ES-I3 (cell line): ENCODE measurements around the gene SLCO4A1.

Source experiments
- H3K36me3 ChIP-seq: 2 replicates; pipeline ENCODE4 v1.6.1; 2013; ENCODE audit warnings: mild to moderate bottlenecking, low read length, control low read depth, moderate library complexity; ENCODE audit not compliant: insufficient read depth
- H3K4me1 ChIP-seq: 2 replicates; pipeline ENCODE4 v1.6.1; 2013; ENCODE audit warnings: mild to moderate bottlenecking, control low read depth, low read length; ENCODE audit not compliant: insufficient read depth
- H3K9ac ChIP-seq: 2 replicates; pipeline ENCODE4 v1.6.1; 2013; ENCODE audit warnings: low read depth, mild to moderate bottlenecking, low read length, moderate library complexity
- H3K9me3 ChIP-seq: 2 replicates; pipeline ENCODE4 v1.6.1; 2013; ENCODE audit warnings: mild to moderate bottlenecking, low read length, moderate library complexity; ENCODE audit not compliant: control insufficient read depth, insufficient read depth

Gene SLCO4A1

DNA sequence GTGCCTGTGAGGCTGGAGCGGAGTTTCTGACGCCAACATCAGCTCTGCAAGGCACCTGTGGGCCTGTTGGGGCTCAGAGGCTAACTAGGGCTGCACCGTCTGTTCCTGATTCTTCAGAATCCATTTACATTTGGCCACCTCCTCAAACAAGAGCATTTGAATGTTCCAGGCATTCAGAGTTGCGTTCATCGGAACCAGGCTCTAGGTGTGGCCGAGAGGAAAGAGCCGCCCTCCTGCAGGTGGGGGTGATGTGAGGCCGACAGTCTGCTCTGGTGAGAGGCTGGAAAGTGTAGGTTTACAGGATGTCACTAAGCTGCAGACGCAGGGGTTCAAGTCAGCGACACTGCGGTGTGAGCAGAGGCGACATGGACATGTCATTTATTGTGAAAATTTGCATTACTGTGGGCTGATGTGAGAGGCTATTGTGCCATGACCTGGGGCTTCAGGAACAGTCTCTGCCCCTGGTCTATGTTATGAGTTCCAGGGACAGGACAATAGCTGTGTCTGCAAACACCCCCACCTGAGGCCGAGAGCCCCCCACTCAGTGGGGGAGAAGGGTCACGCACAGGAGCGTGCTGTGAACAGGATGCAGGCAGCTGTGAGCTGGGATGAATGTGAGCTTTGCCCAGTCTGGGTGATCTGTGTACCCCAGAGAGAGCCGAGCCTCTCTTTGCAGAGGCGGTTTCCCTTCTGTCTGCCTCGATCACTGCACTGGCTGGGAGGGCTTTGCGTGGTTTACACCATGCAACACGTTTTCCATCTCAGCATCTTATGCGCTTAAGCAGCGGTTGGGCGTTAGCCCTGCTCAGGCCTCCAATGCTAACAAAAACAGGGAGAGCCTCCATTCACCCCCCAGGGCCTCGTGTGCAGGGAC lies 21.1 kb downstream of the SLCO4A1 start:
- Histone ChIP-seq H3K36me3 (no peaks in the 10 kb centered on the region), H3K4me1 (peaks cover 6% of the 10 kb centered on the region), H3K9me3 (no peaks in the 10 kb centered on the region), H3K9ac (no peak overlapping the region)

DNA sequence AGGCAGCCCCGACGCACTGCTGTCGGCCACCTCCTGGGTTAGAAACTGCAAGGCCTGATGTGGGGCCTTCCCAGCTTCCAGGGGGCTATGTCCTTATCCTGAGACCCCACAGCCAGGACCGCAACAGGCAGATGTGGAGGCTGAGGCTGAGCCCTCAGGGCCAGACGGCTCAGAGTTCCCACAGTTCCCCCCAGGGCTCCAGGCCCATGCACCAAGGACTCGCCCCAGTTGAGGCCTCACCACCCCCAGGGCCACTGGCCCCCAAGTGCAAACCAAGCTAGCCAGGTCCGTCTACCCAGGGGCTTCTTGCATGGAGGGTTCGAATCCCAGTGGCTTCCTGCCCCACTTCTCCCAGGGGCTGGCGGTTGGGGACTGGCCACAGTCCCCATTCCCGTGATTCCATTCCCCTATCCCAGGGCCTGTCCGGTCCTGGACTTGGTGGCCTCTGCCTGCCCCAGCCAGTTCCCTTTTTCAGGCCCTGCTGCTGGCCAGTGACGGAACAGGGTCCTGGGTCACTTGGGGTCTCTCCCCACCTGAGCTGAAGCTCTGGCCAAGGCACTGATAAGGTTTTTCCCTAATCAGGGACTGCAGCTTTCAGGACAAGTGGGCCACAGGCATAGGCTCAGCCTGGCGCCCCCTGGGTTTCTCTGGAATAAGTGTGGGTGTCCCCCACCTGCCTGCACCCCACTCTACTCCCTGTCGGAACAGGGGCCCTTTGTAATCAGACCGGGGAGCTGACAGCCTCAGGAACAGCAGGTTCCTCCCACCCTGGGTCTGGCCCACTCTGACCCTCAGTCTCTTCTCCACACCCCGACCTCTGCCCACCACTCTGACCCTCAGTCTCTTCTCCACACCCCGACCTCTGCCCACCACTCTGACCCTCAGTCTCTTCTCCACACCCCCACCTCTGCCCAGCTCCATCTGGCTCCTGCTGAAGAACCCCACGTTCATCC lies 22.0 kb downstream of the SLCO4A1 start:
- no peak overlapping the region for H3K9ac ChIP-seq
- H3K36me3 ChIP-seq = no peaks in the 10 kb centered on the region
- no peaks in the 10 kb centered on the region for H3K9me3 ChIP-seq
- peaks cover 6% of the 10 kb centered on the region for H3K4me1 ChIP-seq

DNA sequence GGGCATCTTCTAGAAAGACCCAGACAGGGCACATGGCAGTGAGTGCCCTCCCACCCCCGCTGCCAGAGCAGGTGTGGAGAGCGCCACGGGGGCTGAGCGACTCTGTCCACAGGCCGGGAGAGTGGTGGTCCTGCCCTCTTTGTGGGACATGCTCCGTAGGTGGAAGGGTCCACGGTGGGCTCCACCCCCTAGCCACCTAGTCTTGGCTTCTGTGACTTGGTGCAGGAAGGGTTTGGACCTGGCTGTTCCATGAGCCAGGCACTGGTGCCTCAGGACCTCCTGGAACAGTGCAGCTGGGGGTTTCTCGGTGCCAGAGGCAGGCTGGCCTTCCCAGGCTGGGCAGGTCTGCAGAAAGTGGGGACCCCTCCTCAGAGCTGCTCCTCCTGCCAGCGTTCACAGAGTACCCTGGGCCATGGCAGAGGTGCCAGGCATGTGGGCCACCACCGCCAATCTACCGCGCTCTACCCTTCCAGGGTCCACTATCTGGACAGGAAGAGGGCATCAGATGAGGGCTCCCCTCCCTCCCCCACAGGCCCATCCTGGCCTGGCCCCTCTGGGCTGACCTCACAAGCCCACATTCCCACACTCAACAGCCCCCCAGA lies 23.0 kb downstream of the SLCO4A1 start:
- H3K9ac ChIP-seq = no peak overlapping the region
- no peaks in the 10 kb centered on the region for H3K9me3 ChIP-seq
- no peaks in the 10 kb centered on the region for H3K36me3 ChIP-seq
- peaks cover 6% of the 10 kb centered on the region for H3K4me1 ChIP-seq

DNA sequence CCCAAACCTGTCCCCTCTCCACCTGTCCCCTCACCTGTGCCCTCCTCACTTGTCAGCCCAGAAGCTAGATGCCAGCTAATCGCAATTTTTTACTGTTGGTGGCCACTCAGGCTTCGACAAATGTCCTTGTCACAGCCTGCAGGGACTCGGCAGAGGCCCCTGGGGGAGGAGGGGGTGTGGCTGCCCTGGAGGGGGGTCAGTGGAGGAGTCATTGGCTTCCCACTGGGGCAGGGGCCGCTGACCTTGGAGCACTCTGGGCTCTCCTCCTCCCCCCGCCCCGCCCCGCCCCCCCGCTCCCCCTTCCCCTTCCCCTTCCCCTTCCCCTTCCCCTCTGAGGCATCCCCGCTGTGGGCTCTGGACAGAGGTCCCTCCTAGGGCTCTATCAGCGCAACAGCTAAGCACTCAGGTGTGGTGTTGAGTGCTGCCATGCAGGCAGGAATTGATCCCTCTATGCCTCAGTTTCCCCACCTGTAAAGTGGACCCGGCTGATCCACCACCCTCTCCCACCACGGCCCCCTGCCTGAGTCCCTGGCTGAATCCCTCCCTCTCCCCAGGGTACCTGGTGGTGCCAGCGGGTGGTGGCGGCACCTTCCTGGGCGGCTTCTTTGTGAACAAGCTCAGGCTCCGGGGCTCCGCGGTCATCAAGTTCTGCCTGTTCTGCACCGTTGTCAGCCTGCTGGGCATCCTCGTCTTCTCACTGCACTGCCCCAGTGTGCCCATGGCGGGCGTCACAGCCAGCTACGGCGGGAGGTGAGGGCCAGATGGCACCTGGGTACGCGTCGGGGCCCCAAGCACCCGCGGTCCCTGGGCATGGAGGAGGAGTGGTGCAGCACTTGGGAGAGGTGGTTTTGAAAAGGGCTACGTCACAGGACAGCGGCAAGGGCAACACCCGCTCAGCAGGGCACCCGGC lies 23.8 kb downstream of the SLCO4A1 start:
- Histone ChIP-seq H3K9me3 (no peaks in the 10 kb centered on the region), H3K9ac (no peak overlapping the region), H3K36me3 (no peaks in the 10 kb centered on the region), H3K4me1 (peaks cover 6% of the 10 kb centered on the region)

DNA sequence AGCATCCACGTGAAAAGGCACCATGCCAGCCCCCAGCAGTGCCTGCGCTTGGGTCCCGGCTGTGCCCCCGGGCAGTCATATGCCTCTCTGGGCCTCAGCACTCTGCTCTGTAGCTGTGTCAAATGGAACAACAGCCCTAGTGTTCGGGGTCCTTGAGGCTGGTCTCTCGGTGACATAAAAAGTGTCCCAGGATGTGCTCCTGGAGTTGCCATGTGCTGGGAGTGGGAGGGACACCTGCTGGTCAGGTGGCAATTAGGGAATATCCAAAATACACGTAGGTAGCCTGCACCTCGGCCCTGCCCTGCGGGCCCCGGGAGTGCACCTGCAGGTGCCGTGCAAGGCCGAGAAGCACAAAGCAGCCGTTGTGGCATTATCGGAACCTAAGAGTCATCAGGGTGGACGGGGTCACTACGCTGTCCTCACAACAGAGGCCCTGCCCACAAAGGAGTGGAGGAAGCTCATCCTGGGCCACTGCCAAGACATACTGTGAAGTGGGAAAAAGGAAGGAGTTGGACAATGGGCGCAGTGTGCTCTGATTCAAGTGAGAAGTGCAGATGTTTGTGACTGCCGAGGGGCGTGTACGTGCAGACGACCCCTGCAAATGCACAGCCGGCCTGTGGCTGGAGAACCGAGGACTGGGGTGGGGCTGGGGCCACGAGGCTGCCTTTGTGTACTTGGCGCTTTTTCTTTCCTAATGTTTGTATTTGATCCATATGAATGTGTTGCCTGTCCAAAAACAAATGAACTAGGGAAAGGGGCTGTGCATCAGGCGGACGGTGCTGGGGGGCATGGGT lies 24.6 kb downstream of the SLCO4A1 start:
- Histone ChIP-seq H3K36me3 (no peaks in the 10 kb centered on the region), H3K4me1 (peaks cover 6% of the 10 kb centered on the region)

DNA sequence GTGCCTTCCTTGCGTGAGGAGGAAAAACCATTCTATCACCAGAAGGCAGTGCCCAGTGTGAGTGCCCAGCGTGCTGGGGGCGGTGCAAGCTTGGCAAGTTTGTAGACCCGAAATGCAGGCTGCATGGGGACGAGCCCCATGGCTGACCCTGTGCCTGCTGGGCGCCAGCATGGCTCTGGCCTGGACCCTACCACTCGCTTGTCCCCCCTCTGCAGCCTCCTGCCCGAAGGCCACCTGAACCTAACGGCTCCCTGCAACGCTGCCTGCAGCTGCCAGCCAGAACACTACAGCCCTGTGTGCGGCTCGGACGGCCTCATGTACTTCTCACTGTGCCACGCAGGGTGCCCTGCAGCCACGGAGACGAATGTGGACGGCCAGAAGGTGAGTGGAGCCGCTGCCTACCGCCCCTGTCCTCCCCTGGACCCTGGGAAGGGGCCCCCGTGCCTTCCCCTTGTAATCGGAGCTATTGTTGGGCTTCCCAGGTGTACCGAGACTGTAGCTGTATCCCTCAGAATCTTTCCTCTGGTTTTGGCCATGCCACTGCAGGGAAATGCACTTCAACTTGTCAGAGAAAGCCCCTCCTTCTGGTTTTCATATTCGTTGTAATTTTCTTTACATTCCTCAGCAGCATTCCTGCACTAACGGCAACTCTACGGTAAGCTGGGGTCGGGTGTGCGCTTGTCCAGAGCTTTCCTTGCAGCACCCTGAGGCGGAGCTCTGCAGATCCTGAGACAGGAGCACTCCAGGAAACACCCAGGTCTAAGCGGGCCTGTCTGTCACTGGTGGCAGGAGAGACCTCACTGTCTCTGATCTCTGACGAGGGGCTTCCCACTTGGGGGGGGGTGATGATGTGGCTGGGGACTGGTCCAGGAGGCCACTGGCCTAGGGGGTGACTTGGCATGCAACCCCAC lies 25.5 kb downstream of the SLCO4A1 start:
- H3K36me3 ChIP-seq = no peaks in the 10 kb centered on the region
- no peak overlapping the region for H3K9ac ChIP-seq
- peaks cover 6% of the 10 kb centered on the region for H3K4me1 ChIP-seq
- H3K9me3 ChIP-seq = no peaks in the 10 kb centered on the region

More for the DNA sequence above, 24.6 kb downstream of the SLCO4A1 start:
- Histone ChIP-seq H3K9ac (no peak overlapping the region), H3K9me3 (no peaks in the 10 kb centered on the region)

DNA sequence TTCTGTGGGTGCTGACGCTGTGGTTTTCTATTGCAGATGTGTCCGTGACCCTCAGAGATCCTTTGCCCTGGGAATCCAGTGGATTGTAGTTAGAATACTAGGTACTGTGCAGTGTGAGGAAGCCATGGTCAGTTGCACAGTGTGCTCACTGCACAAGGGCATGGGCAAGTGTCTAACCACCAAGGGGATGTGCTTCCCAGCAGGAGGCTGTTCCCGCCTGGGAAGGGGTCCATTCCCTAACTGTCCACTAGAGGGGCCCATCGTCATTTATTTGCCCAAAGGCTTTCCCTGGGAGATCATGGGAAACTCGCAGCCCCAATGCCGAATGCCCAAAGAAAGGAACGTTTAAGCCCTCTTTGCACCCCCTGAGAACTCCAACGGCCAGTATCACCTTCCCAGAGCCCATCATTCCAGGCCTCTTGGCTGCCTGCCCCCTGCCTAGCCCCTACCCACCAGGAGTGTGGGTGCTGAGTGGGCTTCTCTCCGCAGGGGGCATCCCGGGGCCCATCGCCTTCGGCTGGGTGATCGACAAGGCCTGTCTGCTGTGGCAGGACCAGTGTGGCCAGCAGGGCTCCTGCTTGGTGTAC lies 26.2 kb downstream of the SLCO4A1 start:
- Histone ChIP-seq H3K36me3 (no peaks in the 10 kb centered on the region), H3K9me3 (no peaks in the 10 kb centered on the region), H3K4me1 (peaks cover 3% of the 10 kb centered on the region), H3K9ac (no peak overlapping the region)

DNA sequence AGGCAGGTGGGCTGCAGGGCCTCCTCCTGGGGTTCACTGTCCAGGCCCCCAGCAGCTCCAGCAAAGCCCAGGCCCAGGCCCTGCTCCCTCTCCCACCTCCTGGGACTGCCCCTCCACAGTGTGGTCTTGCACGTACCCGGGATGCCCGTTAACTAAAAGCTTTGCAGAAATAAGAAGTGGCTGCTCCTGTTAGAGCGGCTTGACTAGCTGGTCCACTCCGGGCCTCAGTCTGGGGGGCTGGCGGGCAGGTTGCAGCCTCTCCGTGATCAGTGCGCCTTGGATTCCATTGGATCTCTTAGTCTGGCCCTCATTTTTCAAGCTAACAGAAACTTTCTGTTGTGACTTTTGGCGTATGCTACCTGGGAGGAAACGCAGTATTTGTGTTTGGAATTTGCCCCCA lies 26.9 kb downstream of the SLCO4A1 start:
- no peaks in the 10 kb centered on the region for H3K4me1 ChIP-seq
- no peak overlapping the region for H3K9ac ChIP-seq

DNA sequence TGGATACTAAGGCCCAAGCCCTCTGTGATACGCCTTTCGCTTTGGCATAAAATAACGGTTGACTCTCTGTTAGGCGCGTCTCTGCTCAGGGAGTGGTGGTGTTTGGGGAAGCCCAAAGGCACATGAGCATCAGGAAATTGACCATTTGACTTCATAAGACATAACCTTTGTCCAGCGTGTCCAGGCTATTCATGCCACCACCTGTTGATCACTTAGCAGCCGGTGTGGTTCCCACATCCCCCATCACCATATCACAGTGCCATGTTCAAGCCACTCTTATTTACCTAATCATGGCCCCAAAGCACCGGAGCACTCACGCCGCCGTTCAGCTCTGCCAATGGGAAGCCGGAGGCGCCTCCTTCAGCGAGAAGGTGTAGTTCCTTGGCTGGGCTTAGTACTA lies 27.9 kb downstream of the SLCO4A1 start:
- no peaks in the 10 kb centered on the region for H3K36me3 ChIP-seq
- H3K4me1 ChIP-seq = no peaks in the 10 kb centered on the region
- H3K9me3 ChIP-seq = no peaks in the 10 kb centered on the region
- H3K9ac ChIP-seq = no peak overlapping the region

More for the DNA sequence above, 26.9 kb downstream of the SLCO4A1 start:
- Histone ChIP-seq H3K9me3 (no peaks in the 10 kb centered on the region), H3K36me3 (no peaks in the 10 kb centered on the region)

DNA sequence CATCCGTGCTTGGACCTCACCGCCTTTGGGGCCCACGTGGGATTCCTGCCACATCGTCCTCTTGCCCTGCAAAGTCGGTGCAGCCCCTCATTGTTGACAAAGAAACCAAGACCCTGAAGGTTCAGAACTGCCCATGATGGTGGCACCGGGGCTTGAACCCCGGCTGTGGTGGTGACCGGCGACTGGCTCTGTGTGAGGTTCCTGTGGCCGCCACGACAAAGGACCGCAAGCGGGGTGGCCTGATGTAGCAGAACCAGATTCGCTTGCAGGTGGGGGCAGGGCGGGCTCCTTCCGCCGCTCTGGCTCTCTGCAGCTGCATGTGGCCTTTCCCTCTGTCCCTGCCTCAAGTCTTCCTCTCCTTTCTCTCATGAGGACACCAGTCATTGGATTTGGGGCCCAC lies 28.7 kb downstream of the SLCO4A1 start:
- Histone ChIP-seq H3K9ac (no peak overlapping the region), H3K36me3 (no peaks in the 10 kb centered on the region), H3K9me3 (no peaks in the 10 kb centered on the region), H3K4me1 (no peaks in the 10 kb centered on the region)

DNA sequence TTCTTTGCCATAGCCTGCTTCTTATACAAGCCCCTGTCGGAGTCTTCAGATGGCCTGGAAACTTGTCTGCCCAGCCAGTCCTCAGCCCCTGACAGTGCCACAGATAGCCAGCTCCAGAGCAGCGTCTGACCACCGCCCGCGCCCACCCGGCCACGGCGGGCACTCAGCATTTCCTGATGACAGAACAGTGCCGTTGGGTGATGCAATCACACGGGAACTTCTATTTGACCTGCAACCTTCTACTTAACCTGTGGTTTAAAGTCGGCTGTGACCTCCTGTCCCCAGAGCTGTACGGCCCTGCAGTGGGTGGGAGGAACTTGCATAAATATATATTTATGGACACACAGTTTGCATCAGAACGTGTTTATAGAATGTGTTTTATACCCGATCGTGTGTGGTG lies 29.5 kb downstream of the SLCO4A1 start:
- no peaks in the 10 kb centered on the region for H3K36me3 ChIP-seq

DNA sequence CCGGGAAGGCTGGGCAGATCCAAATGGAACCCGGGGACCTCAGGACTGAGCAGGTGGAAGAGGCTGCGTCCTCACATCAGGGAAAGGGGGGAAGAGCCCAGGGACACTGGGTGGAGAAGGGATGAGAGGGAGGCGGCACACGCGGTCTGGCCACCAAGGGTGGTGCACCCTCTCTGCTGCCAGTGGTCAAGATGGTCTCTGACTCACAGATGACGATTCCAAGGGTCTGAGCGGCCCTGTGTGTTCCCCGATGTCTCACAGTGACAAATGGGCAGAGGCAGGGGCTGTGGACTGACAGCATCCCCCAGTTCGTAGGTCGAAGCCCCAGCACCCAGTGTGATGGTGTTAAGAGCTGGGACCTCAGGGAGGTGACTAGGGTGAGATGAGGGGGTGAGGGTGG lies 32.1 kb downstream of the SLCO4A1 start:
- no peak overlapping the region for H3K9ac ChIP-seq
- H3K36me3 ChIP-seq = no peaks in the 10 kb centered on the region

More for the DNA sequence above, 29.5 kb downstream of the SLCO4A1 start:
- H3K9me3 ChIP-seq = no peaks in the 10 kb centered on the region
- H3K4me1 ChIP-seq = no peaks in the 10 kb centered on the region
- H3K9ac ChIP-seq = no peak overlapping the region

More for the DNA sequence above, 32.1 kb downstream of the SLCO4A1 start:
- no peaks in the 10 kb centered on the region for H3K9me3 ChIP-seq
- no peaks in the 10 kb centered on the region for H3K4me1 ChIP-seq
